ENCODE data around the gene PFKL. TPM values are rescaled to one million over a fixed set of nuclear protein-coding genes. Genes with fewer than 3 reads are reported as not detected.

PFKL gene
- total RNA-seq, 4 donors from 2014 or later, result 185 to 288 (median 249) TPM

- Histone ChIP-seq H3K36me3 (no peaks in the 10 kb centered on the region), H3K27ac (no peak overlapping the region), H3K9me3 (no peaks in the 10 kb centered on the region), H3K4me1 (peaks cover 0 to 6% (median 6%) of the 10 kb centered on the region in 4 donors), H3K4me3 (no peak overlapping the region), H3K27me3 (peaks cover 18% of the 10 kb centered on the region)
- in situ Hi-C loops (cut with MboI; ENCODE audit: low pct_ligation_motif_present in 1 of 4, low pct_unique_long_range_greater_than_20kb in 1 of 4, low sequenced_read_pairs in 3 of 4), result loop anchor here in 1 of 4 donors (10.0 kb wide), 1 partner anchor 110 kb away; the partner anchor contains the start of gene LRRC3
- 82% methylated on average over 16 of the region's 17 CpGs; no CpG with 5 or more reads in 1 of the 2 donors for WGBS, 2 donors (ENCODE audit: low coverage in 1 of 2)
- no peak for TF ChIP-seq EP300 (IDR thresholded peaks at IDR 0.05; ENCODE audit: low read depth)
- no peak for TF ChIP-seq CTCF (IDR thresholded peaks at IDR 0.05)
- no peak for TF ChIP-seq POLR2AphosphoS5 (IDR thresholded peaks at IDR 0.05)
- no peak for TF ChIP-seq POLR2A (IDR thresholded peaks at IDR 0.05)
- intact Hi-C loops (cut with DNase I; ENCODE audit: low total_unique reads), result no loop called here
- no peak for DNase-seq
These were observed 44.8 kb downstream of the PFKL start for GRCh38 chr21:44344541-44345183.

- intact Hi-C loops (cut with DNase I; ENCODE audit: low total_unique reads), result no loop called here
- in situ Hi-C loops (cut with MboI; ENCODE audit: low pct_ligation_motif_present in 1 of 4, low pct_unique_long_range_greater_than_20kb in 1 of 4, low sequenced_read_pairs in 3 of 4), result loop anchor here in 1 of 4 donors (10.0 kb wide), 1 partner anchor 109 kb away; the partner anchor contains the start of gene LRRC3
- no peaks in the 10 kb centered on the region for H3K9me3 ChIP-seq
- no peaks in the 10 kb centered on the region for H3K36me3 ChIP-seq
- no peak for DNase-seq
- H3K4me3 ChIP-seq, result no peak overlapping the region
- WGBS, 2 donors (ENCODE audit: low coverage in 1 of 2), result 72 to 90% methylated on average over 2 to 11 of the region's 11 CpGs
- H3K27me3 ChIP-seq, result peaks cover 26% of the 10 kb centered on the region
- H3K4me1 ChIP-seq, result no peaks in the 10 kb centered on the region
- H3K27ac ChIP-seq, result no peak overlapping the region
- TF ChIP-seq EP300 (IDR thresholded peaks at IDR 0.05; ENCODE audit: low read depth) (no peak), POLR2A (IDR thresholded peaks at IDR 0.05) (no peak), CTCF (IDR thresholded peaks at IDR 0.05) (no peak), POLR2AphosphoS5 (IDR thresholded peaks at IDR 0.05) (no peak)
These were observed 45.6 kb downstream of the PFKL start for GRCh38 chr21:44345495-44345894.

- peaks cover 47% of the 10 kb centered on the region for H3K27me3 ChIP-seq
- H3K4me3 ChIP-seq, result no peak overlapping the region
- TF ChIP-seq CTCF (IDR thresholded peaks at IDR 0.05) (no peak), EP300 (IDR thresholded peaks at IDR 0.05; ENCODE audit: low read depth) (no peak)
- WGBS, 2 donors (ENCODE audit: low coverage in 1 of 2), result 53% methylated on average over 22 of the region's 22 CpGs; no CpG with 5 or more reads in 1 of the 2 donors
- DNase-seq, result no peak
- in situ Hi-C loops (cut with MboI; ENCODE audit: low pct_ligation_motif_present in 1 of 4, low pct_unique_long_range_greater_than_20kb in 1 of 4, low sequenced_read_pairs in 3 of 4) (loop anchor here in 1 of 4 donors (10.0 kb wide), 1 partner anchor 107 kb away; the partner anchor contains the start of gene LRRC3), intact Hi-C loops (cut with DNase I; ENCODE audit: low total_unique reads) (no loop called here)
- H3K4me1 ChIP-seq, result no peaks in the 10 kb centered on the region
- H3K9me3 ChIP-seq, result no peaks in the 10 kb centered on the region
- no peaks in the 10 kb centered on the region for H3K36me3 ChIP-seq
- no peak overlapping the region for H3K27ac ChIP-seq
These were observed 48.1 kb downstream of the PFKL start for GRCh38 chr21:44347911-44348451.

GRCh38 chr21:44348861-44349260 lies 49.0 kb downstream of the PFKL start:
- H3K36me3 ChIP-seq, result no peaks in the 10 kb centered on the region
- H3K27me3 ChIP-seq, result peaks cover 47% of the 10 kb centered on the region
- H3K4me1 ChIP-seq, result no peaks in the 10 kb centered on the region
- in situ Hi-C loops (cut with MboI; ENCODE audit: low pct_ligation_motif_present in 1 of 4, low pct_unique_long_range_greater_than_20kb in 1 of 4, low sequenced_read_pairs in 3 of 4), result loop anchor here in 1 of 4 donors (10.0 kb wide), 1 partner anchor 106 kb away; the partner anchor contains the start of gene LRRC3
- no peak for DNase-seq
- no peak overlapping the region for H3K27ac ChIP-seq
- no peaks in the 10 kb centered on the region for H3K9me3 ChIP-seq
- 61% methylated on average over 17 of the region's 19 CpGs; no CpG with 5 or more reads in 1 of the 2 donors for WGBS, 2 donors (ENCODE audit: low coverage in 1 of 2)
- intact Hi-C loops (cut with DNase I; ENCODE audit: low total_unique reads), result no loop called here
- no peak for TF ChIP-seq CTCF (IDR thresholded peaks at IDR 0.05)
- H3K4me3 ChIP-seq, result no peak overlapping the region
